Chondrocyte (in vitro differentiated cells): Measurements from ENCODE around the gene RNASEH2C. TPM values are rescaled to one million over a fixed set of nuclear protein-coding genes. Genes with fewer than 3 reads are reported as not detected.
A peak's percentile ranks its signal among the peaks of the same experiment; 100 is the strongest.
"Not testable (repeated sequence)": the region's sequence is repeated elsewhere in the genome, so short reads cannot be mapped to it uniquely, and the experiment has no call there.

ENCODE experiments used
- DNase-seq: peaks from one replicate; pipeline ENCODE4 v3.0.0; 2021; ENCODE audit warnings: mixed read lengths, low spot score
- H3K27ac Mint-ChIP-seq: one replicate; pipeline ENCODE4 v1.8.0; 2021; ENCODE audit warnings: mild to moderate bottlenecking, moderate library complexity, mixed read lengths; ENCODE audit not compliant: unreplicated experiment
- H3K27me3 Mint-ChIP-seq: 2 replicates; pipeline ENCODE4 v1.8.0; 2021; ENCODE audit warnings: low read depth, mixed read lengths
- H3K36me3 Mint-ChIP-seq: 2 replicates; pipeline ENCODE4 v1.8.0; 2021; ENCODE audit warnings: low read depth, mixed read lengths
- H3K4me1 Mint-ChIP-seq: 2 replicates; pipeline ENCODE4 v1.8.0; 2021; ENCODE audit warnings: low read depth, mild to moderate bottlenecking, mixed read lengths
- H3K4me3 Mint-ChIP-seq: one replicate; pipeline ENCODE4 v1.8.0; 2021; ENCODE audit warnings: mild to moderate bottlenecking, moderate library complexity, mixed read lengths; ENCODE audit not compliant: unreplicated experiment
- H3K9me3 Mint-ChIP-seq: 2 replicates; pipeline ENCODE4 v1.8.0; 2021; ENCODE audit warnings: low read depth, mixed read lengths
- total RNA-seq: library from RNA; stranded (reverse); gene quantifications from 3 replicates; pipeline ENCODE4 v1.2.1, GENCODE V29; 2021
- TF ChIP-seq, protein P1 (sequence below): fragments of 200-600 bp; sonication (generic); IDR thresholded peaks from 2 replicates; pipeline ENCODE4 v1.5.0; 2021; ENCODE audit warnings: antibody characterized with exemption, mild to moderate bottlenecking, moderate library complexity

The RNASEH2C gene
- total RNA-seq, 1 donor from 2014 or later: 42.7 TPM

DNA sequence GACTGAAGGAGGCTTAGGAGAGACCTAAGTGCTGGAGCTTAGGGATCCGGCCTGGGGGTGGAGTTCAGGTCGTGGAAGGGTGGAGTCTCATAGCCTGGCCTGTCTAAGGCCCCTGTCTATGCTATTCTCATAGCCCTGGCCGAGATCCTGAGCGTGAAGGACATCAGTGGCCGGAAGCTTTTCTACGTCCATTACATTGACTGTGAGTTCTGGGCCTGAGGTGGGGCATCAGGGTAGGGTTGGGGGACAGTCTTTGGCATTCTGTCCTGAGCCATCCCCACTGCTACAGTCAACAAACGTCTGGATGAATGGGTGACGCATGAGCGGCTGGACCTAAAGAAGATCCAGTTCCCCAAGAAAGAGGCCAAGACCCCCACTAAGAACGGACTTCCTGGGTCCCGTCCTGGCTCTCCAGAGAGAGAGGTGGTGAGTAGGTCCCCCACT is 7.9 kb downstream of the RNASEH2C start:
- peaks cover 30% of the 10 kb centered on the region for H3K4me1 Mint-ChIP-seq
- no peak for DNase-seq

DNA sequence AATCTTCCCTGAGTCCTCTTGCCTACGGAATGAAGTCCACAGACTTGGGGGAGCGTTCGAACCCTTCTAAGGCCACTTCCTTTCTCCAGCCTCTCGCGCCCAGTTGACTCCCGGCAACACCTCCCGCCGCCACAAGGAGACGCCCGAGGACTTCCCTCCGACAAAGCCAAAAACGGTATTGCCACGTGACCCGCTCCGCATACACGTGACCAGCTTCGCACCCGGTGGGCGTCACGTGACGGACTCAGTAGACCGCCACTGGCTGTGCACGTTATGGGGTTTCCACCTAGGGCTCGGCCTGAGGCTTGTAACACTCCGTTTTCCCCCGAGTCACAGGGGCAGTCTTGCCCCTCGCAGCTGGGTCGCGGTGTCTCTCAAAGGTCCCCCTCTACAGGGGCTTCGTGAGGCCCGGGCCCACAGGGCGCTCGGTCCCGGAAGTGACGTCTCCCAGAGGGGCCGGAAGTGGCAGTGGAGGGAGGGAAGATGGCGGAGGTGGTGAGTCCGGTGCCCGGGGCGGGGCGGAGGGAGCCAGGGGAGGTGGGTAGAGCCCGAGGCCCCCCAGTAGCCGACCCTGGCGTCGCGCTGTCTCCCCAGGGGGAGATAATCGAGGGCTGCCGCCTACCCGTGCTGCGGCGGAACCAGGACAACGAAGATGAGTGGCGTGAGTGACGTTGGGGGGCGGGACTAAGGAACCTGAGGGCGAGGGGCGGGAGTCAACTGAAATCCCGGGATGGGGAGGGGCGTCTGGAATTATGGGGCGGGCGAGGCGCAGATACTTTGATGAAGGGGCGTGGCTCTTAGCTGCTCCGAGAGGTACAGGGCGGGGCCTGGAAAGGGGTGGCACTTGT is 8.6 kb downstream of the RNASEH2C start, which contains the start of gene KAT5:
KAT5 (plus strand) TSS at position 468 of the 848 bp plus-strand sequence; CDS start at position 484, 16 bp downstream.
- H3K4me3 Mint-ChIP-seq: peak within 1 kb of the TSS; percentile 94
- H3K4me1 Mint-ChIP-seq: peaks cover 30% of the 10 kb centered on the region

More for the DNA sequence above, 7.9 kb downstream of the RNASEH2C start:
- Mint-ChIP-seq H3K4me3 (peak overlapping the region; percentile 94), H3K27ac (peak overlapping the region; percentile 100), H3K9me3 (no peaks in the 10 kb centered on the region), H3K27me3 (no peaks in the 10 kb centered on the region), H3K36me3 (peaks cover 26% of the 10 kb centered on the region)
- TF ChIP-seq, protein P1, sequence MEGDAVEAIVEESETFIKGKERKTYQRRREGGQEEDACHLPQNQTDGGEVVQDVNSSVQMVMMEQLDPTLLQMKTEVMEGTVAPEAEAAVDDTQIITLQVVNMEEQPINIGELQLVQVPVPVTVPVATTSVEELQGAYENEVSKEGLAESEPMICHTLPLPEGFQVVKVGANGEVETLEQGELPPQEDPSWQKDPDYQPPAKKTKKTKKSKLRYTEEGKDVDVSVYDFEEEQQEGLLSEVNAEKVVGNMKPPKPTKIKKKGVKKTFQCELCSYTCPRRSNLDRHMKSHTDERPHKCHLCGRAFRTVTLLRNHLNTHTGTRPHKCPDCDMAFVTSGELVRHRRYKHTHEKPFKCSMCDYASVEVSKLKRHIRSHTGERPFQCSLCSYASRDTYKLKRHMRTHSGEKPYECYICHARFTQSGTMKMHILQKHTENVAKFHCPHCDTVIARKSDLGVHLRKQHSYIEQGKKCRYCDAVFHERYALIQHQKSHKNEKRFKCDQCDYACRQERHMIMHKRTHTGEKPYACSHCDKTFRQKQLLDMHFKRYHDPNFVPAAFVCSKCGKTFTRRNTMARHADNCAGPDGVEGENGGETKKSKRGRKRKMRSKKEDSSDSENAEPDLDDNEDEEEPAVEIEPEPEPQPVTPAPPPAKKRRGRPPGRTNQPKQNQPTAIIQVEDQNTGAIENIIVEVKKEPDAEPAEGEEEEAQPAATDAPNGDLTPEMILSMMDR: no peak

DNA sequence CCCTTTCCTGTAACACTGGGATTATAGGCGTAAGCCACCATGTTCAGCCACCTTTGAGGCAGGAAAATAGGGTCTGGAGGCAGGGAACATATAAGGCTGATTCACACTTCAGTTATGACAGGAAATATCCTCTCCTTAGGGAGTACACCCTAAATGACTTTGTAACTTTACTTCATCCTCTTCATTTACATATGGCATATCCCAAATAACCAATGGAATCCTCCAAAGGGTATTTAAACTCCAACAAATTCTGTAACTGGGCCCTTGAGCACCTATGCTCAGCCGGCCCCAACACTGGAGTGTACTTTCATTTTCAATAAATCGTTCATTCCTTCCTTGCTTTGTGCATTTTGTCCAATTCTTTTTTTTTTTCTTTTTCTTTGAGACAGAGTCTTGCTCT is 10.2 kb downstream of the RNASEH2C start:
- H3K27ac Mint-ChIP-seq: no peak overlapping the region

More for the DNA sequence above, 8.6 kb downstream of the RNASEH2C start, which contains the start of gene KAT5:
- TF ChIP-seq, protein P1: peak; percentile 93
- H3K9me3 Mint-ChIP-seq: no peaks in the 10 kb centered on the region
- H3K36me3 Mint-ChIP-seq: peaks cover 23% of the 10 kb centered on the region
- peak within 1 kb of the TSS; percentile 100 for H3K27ac Mint-ChIP-seq
- DNase-seq: peak; percentile 99
- H3K27me3 Mint-ChIP-seq: no peaks in the 10 kb centered on the region

DNA sequence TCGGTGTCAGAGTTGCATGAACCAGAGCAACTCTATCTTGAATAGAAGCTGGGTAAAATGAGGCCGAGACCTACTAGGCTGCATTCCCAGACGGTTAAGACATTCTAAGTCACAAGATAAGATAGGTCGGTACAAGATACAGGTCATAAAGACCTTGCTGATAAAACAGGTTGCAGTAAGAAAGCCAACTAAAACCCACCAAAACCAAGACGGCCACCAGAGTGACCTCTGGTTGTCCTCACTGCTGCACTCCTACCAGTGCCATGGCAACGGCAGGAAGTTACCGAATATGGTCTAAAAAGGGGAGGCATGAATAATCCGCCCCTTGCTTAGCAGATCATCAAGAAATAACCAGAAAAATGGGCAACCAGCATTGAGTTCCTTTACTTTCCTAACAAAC is 10.9 kb downstream of the RNASEH2C start:
- peaks cover 27% of the 10 kb centered on the region for H3K4me1 Mint-ChIP-seq
- no peak overlapping the region for H3K27ac Mint-ChIP-seq
- DNase-seq: no peak
- no peak overlapping the region for H3K4me3 Mint-ChIP-seq
- peaks cover 2% of the 10 kb centered on the region for H3K27me3 Mint-ChIP-seq
- TF ChIP-seq, protein P1: no peak
- peaks cover 9% of the 10 kb centered on the region for H3K36me3 Mint-ChIP-seq
- no peaks in the 10 kb centered on the region for H3K9me3 Mint-ChIP-seq

More for the DNA sequence above, 10.2 kb downstream of the RNASEH2C start:
- TF ChIP-seq, protein P1: no peak
- Mint-ChIP-seq H3K36me3 (peaks cover 15% of the 10 kb centered on the region), H3K27me3 (no peaks in the 10 kb centered on the region), H3K9me3 (no peaks in the 10 kb centered on the region), H3K4me1 (peaks cover 30% of the 10 kb centered on the region), H3K4me3 (no peak overlapping the region)
- DNase-seq: no peak

DNA sequence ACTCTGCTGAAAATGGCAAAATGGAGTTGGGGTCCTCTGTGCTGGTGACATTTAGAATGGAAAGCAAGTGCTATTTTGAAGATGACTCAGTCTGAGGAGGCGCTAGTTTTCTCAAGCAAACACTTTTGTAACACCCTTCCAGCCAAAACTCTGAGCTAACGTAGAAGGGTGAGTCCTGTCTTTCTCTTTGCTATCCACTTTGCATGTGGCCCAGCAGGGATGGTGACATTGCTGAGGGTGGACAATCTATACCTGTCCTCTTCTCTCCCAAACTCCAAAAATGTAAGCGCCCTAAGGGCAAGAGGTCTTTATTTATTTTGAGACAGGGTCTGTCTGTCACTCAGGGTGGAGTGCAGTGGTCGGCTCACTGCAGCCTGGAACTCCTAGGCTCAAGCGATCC is 12.1 kb downstream of the RNASEH2C start:
- TF ChIP-seq, protein P1: no peak
- no peak overlapping the region for H3K4me3 Mint-ChIP-seq
- H3K27ac Mint-ChIP-seq: no peak overlapping the region
- peaks cover 18% of the 10 kb centered on the region for H3K4me1 Mint-ChIP-seq
- H3K36me3 Mint-ChIP-seq: peaks cover under 1% of the 10 kb centered on the region
- DNase-seq: no peak
- no peaks in the 10 kb centered on the region for H3K9me3 Mint-ChIP-seq
- H3K27me3 Mint-ChIP-seq: peaks cover 4% of the 10 kb centered on the region

DNA sequence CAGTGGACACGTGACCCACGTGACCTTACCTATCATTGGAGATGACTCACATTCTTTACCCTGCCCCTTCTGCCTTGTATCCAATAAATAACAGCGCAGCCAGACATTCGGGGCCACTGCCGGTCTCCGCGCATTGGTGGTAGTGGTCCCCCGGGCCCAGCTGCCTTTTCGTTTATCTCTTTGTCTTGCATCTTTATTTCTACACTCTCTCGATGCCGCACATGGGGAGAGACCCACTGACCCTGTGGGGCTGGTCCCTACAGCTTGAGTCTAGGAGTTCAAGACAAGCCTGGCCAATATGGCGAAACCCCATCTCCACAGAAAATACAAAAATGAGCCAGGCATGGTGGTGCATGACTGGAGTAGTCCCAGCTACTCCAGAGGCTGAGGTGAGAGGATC is 13.6 kb downstream of the RNASEH2C start:
- not testable (repeated sequence) for H3K36me3 Mint-ChIP-seq, H3K27ac Mint-ChIP-seq, H3K9me3 Mint-ChIP-seq, DNase-seq, H3K4me3 Mint-ChIP-seq, H3K4me1 Mint-ChIP-seq
- peaks cover 11% of the 10 kb centered on the region for H3K27me3 Mint-ChIP-seq
